Measurements from ENCODE around the gene ZCCHC10. TPM values are rescaled to one million over a fixed set of nuclear protein-coding genes. Genes with fewer than 3 reads are reported as not detected.

Gene ZCCHC10
- total RNA-seq, 1 donor from 2014 or later = 23.1 TPM

DNA sequence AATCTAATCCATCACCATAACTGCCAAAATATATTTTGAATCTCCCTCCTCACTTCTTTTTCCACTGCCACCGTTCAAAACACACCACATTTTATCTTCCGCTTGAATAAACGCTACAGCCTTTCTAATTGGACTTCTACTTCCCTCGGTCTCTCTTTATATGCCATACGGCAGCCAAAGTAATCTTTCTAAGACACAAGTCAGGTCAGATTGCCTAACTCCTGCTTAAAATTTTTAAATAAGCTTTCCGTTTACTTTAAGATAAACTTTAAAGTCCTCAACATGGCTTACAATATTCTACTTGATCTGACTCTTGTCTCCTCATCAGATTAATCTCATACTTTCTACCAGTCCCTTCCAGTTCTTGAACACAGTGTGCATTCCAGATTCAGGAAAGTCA is 72.6 kb downstream of the ZCCHC10 start:
- H3K4me3 Mint-ChIP-seq (ENCODE audit: low read depth) = no peak overlapping the region
- peaks cover 3% of the 10 kb centered on the region for H3K9me3 Mint-ChIP-seq (ENCODE audit: low read depth)
- TF ChIP-seq, protein P1, sequence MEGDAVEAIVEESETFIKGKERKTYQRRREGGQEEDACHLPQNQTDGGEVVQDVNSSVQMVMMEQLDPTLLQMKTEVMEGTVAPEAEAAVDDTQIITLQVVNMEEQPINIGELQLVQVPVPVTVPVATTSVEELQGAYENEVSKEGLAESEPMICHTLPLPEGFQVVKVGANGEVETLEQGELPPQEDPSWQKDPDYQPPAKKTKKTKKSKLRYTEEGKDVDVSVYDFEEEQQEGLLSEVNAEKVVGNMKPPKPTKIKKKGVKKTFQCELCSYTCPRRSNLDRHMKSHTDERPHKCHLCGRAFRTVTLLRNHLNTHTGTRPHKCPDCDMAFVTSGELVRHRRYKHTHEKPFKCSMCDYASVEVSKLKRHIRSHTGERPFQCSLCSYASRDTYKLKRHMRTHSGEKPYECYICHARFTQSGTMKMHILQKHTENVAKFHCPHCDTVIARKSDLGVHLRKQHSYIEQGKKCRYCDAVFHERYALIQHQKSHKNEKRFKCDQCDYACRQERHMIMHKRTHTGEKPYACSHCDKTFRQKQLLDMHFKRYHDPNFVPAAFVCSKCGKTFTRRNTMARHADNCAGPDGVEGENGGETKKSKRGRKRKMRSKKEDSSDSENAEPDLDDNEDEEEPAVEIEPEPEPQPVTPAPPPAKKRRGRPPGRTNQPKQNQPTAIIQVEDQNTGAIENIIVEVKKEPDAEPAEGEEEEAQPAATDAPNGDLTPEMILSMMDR (IDR thresholded peaks at IDR 0.05; ENCODE audit: unreplicated experiment) = no peak
- peak overlapping the region; percentile 9 for H3K27ac Mint-ChIP-seq
- no peak for DNase-seq (ENCODE audit: low spot score, unreplicated experiment)
- H3K27me3 Mint-ChIP-seq = no peaks in the 10 kb centered on the region
- H3K36me3 Mint-ChIP-seq (ENCODE audit: insufficient read depth) = peaks cover 32% of the 10 kb centered on the region
- H3K4me1 Mint-ChIP-seq (ENCODE audit: low read depth) = peaks cover 14% of the 10 kb centered on the region

DNA sequence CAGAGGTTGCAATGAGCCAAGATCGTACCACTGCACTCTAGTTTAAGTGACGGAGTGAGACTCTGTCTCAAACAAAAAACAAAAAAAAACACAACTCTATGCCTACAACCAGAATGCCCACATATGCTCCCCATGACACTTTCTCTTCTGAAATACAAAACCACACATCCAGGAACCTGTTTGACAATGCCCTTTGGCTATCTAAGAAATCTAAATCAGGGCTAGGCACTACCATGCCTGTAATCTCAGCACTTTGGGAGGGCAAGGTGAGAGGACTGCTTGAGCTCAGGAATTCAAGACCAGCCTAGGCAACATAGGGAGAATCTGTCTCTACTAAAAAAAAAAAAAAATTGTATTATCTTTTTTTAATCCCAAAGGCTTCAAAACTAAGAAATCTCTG is 73.5 kb downstream of the ZCCHC10 start:
- H3K4me1 Mint-ChIP-seq (ENCODE audit: low read depth) = peaks cover 15% of the 10 kb centered on the region

DNA sequence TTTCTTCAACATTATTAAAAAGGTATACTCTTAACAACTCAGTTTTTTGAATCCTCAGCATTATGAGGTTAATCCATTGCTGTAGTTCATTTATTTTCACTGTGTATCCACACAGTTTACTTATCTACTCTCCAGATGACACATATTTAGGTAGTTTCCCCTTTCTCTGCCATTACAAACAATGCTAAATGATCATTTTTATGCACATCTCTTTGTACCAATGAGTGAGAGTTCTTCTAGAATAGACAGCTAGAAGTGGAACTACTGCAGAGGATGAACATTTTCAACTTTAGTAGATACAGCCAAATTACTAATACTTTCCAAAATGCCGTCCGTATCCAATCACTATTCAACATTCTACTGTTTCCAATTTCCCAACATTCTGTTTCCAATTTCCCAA is 74.5 kb downstream of the ZCCHC10 start:
- DNase-seq (ENCODE audit: low spot score, unreplicated experiment) = no peak
- Mint-ChIP-seq H3K4me3 (ENCODE audit: low read depth) (no peak overlapping the region), H3K9me3 (ENCODE audit: low read depth) (peaks cover 3% of the 10 kb centered on the region), H3K27ac (no peak overlapping the region), H3K4me1 (ENCODE audit: low read depth) (peaks cover 15% of the 10 kb centered on the region), H3K27me3 (no peaks in the 10 kb centered on the region), H3K36me3 (ENCODE audit: insufficient read depth) (peaks cover 35% of the 10 kb centered on the region)
- TF ChIP-seq, protein P1 (IDR thresholded peaks at IDR 0.05; ENCODE audit: unreplicated experiment) = no peak

More for the DNA sequence above, 73.5 kb downstream of the ZCCHC10 start:
- H3K9me3 Mint-ChIP-seq (ENCODE audit: low read depth) = peaks cover 3% of the 10 kb centered on the region
- H3K36me3 Mint-ChIP-seq (ENCODE audit: insufficient read depth) = peaks cover 34% of the 10 kb centered on the region
- no peaks in the 10 kb centered on the region for H3K27me3 Mint-ChIP-seq
- DNase-seq (ENCODE audit: low spot score, unreplicated experiment) = no peak
- no peak overlapping the region for H3K4me3 Mint-ChIP-seq (ENCODE audit: low read depth)
- TF ChIP-seq, protein P1 (IDR thresholded peaks at IDR 0.05; ENCODE audit: unreplicated experiment) = no peak
- H3K27ac Mint-ChIP-seq = peak overlapping the region; percentile 50

DNA sequence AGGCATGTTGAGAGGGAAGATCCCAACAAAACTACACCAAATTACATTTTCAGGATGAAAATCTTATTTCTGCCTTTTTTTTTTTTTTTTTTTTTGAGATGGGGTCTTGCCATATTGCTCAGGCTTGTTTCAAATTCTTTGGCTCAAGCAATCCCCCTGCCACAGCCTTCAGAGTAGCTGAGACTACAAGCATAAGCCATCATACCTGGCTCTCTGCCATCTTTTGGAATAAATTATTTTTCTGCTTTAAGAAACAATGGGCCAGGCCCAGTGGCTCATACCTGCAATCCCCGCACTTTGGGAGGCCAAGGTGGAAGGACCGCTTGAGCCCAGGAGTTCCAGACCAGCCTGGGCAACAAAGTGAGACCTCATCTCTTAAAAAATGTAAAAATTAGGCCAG is 77.2 kb downstream of the ZCCHC10 start:
- no peak for DNase-seq (ENCODE audit: low spot score, unreplicated experiment)
- Mint-ChIP-seq H3K4me3 (ENCODE audit: low read depth) (no peak overlapping the region), H3K4me1 (ENCODE audit: low read depth) (peaks cover 15% of the 10 kb centered on the region), H3K36me3 (ENCODE audit: insufficient read depth) (peaks cover 30% of the 10 kb centered on the region), H3K27me3 (no peaks in the 10 kb centered on the region), H3K9me3 (ENCODE audit: low read depth) (peaks cover 3% of the 10 kb centered on the region), H3K27ac (no peak overlapping the region)
- TF ChIP-seq, protein P1 (IDR thresholded peaks at IDR 0.05; ENCODE audit: unreplicated experiment) = no peak

DNA sequence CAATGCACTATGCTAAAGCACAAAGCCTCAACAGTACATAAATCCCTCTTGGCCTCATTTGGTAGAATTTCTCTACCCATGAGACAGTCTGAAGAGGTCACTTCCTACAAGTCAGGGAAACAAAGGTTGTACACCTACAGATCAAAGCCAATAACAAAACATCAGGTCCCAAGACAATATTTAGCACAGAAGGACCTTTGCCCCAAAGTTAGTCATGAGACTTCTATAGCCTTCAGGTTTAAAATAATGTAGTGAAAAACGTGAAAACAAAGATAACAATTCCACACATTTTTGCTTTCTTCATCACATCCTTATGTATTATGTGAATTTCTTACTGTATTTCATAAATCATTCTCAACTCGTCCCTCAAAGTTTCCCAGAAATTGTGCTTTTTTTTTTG is 78.7 kb downstream of the ZCCHC10 start:
- no peaks in the 10 kb centered on the region for H3K27me3 Mint-ChIP-seq
- no peak for DNase-seq (ENCODE audit: low spot score, unreplicated experiment)
- TF ChIP-seq, protein P1 (IDR thresholded peaks at IDR 0.05; ENCODE audit: unreplicated experiment) = no peak
- peak overlapping the region; percentile 55 for H3K27ac Mint-ChIP-seq
- peaks cover 8% of the 10 kb centered on the region for H3K4me1 Mint-ChIP-seq (ENCODE audit: low read depth)
- no peak overlapping the region for H3K4me3 Mint-ChIP-seq (ENCODE audit: low read depth)
- H3K9me3 Mint-ChIP-seq (ENCODE audit: low read depth) = peaks cover 3% of the 10 kb centered on the region
- H3K36me3 Mint-ChIP-seq (ENCODE audit: insufficient read depth) = peaks cover 23% of the 10 kb centered on the region

Other genes starting within 250 kb of the ZCCHC10 start
- gene SEPTIN8, start 249.3 kb downstream of the ZCCHC10 start, total RNA-seq = 60.4 and 67.2 TPM in 2 replicates
- 0.98 and 1.3 TPM in 2 replicates for gene SOWAHA, start 213.2 kb downstream of the ZCCHC10 start, total RNA-seq
- 10.0 and 12.6 TPM in 2 replicates for gene SHROOM1, start 195.9 kb downstream of the ZCCHC10 start, total RNA-seq
- gene GDF9, start 160.1 kb downstream of the ZCCHC10 start, total RNA-seq = 0.51 and 0.55 TPM in 2 replicates
- gene UQCRQ, start 159.9 kb downstream of the ZCCHC10 start, total RNA-seq = 230 and 275 TPM in 2 replicates
- 1.7 and 2.0 TPM in 2 replicates for gene LEAP2, start 152.9 kb downstream of the ZCCHC10 start, total RNA-seq
- 91.8 and 101 TPM in 2 replicates for gene AFF4, start 62.9 kb downstream of the ZCCHC10 start, total RNA-seq
- gene HSPA4, start 25.5 kb upstream of the ZCCHC10 start, total RNA-seq = 133 and 138 TPM in 2 replicates